GM10847 (cell line): ENCODE results near the gene ARHGEF25.

Experiments used
- POLR2A ChIP-seq: IDR thresholded peaks from 2 replicates; pipeline ENCODE4 v1.6.1; 2011; ENCODE audit not compliant: insufficient read length; ENCODE audit errors: extremely low read depth

ARHGEF25 gene

DNA sequence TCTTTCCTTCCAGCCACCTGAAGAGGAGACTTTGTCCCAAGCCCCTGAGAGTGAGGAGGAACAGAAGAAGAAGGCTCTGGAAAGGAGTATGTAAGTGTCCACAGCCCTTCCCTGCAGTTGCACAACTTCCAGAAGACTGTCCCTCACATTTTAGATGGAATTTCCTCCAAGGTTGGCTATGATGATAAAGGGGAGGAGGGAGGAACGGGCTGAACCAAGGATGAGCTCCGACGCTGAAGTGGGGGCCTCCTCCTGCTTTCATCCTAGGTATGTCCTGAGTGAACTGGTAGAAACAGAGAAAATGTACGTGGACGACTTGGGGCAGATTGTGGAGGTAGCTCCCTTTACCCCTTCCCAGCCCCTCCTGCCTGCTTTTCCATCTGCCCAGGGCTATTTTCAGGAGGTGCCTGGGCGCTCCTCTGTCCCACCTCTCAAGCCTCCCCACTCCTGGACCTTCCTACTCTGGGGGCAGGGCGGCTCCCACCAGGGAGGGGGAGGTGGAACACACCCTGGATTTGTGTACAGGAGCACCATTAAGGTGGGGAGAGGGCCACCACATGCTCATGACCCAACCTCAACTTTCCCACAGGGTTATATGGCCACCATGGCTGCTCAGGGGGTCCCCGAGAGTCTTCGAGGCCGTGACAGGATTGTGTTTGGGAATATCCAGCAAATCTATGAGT lies 2.3 kb downstream of the ARHGEF25 start:
- no peak for TF ChIP-seq POLR2A

DNA sequence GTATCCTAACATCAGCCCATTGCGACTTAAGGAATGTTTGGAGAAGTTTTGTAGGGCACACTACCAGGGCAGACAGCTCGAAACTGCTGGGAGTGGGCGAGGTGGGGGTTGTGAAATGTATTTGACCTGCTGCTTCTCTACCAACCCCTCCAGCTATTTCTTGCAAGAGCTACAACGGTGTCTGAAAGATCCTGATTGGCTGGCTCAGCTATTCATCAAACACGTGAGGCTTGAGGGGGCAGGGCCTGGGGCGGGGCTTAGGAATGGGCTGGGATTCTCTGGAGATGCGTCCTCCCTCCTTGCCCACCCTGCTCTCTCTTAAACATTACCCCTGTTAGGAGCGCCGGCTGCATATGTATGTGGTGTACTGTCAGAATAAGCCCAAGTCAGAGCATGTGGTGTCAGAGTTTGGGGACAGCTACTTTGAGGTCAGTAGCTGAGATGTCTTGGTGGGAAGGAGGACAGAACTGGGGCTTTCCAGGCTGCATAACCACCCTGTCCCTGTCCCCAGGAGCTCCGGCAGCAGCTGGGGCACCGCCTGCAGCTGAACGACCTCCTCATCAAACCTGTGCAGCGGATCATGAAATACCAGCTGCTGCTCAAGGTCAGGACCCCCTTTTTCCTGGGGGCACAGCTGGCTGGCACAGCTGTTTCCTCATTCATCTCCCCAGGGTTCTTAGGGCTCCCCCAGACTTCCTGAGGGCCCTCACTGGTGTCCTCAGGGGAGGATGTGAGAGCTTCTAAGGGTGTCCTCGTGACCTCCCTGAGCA lies 3.1 kb downstream of the ARHGEF25 start:
- no peak for TF ChIP-seq POLR2A

DNA sequence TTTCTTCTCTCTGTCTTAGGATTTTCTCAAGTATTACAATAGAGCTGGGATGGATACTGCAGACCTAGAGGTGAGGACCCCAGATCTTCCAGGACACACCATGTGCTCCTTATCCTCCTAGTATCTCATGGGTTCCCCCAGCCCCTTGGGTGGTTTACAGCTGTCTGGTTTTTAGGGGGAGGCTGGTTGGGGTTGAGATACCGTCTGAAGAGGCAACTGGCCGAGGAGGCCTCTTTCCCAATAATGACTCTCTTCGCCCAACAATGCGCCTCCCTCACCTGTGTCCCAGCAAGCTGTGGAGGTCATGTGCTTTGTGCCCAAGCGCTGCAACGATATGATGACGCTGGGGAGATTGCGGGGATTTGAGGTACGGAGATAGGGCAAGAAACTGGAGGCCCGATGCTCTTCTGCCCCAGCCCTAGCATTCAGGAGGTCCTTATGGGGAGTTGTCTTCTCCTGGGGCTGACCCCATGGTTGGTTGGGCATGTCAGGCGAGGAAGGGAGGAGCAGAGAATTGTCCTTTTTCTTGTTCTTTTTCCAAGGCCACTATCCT lies 3.8 kb downstream of the ARHGEF25 start:
- no peak for TF ChIP-seq POLR2A

GRCh38 chr12:57615637-57616036 lies 4.4 kb downstream of the ARHGEF25 start:
- TF ChIP-seq POLR2A: no peak

GRCh38 chr12:57616383-57617101 lies 5.3 kb downstream of the ARHGEF25 start:
- no peak for TF ChIP-seq POLR2A

DNA sequence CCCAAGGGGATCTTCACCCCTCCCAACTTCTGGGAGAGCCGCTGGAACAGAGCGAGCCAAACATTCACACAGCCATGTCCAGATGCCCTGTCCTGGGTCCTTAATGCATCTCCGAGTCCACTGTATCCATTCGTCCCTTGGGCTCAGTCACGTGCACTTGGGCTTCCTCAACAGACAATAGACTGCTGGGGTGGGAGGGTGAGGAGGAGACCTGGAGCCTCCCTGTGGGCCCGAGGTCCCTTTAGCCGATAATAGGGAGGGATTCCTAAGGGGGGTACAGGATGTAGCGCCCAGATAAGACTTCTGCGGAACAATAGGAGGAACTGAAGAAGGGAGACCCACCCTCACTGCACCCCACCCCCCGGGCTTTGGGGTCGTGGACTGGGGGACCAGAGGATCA lies 6.7 kb downstream of the ARHGEF25 start:
- TF ChIP-seq POLR2A: no peak

DNA sequence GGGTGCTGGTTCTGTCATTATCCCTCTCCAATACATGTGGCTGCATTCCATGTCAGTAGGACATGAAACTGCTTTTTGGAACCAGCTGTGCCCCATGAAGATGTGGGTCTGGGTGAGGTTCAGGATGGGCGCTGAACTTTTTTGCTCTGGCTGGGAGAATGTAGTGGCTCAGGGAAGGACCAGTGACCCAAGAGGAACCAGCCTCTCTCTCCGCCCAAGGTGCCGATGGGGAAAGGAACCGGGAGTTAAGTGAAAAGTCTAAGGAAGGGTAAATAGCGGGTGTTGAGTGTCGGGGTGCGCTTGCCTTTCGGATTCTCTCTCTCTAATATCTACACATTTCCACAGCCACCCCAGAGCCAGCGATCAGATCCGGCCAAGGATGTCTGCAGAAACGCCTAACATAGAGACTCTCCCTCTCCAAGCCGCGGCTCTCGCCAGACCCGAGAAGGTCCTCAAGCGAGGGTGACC lies 7.8 kb downstream of the ARHGEF25 start:
- TF ChIP-seq POLR2A: no peak

DNA sequence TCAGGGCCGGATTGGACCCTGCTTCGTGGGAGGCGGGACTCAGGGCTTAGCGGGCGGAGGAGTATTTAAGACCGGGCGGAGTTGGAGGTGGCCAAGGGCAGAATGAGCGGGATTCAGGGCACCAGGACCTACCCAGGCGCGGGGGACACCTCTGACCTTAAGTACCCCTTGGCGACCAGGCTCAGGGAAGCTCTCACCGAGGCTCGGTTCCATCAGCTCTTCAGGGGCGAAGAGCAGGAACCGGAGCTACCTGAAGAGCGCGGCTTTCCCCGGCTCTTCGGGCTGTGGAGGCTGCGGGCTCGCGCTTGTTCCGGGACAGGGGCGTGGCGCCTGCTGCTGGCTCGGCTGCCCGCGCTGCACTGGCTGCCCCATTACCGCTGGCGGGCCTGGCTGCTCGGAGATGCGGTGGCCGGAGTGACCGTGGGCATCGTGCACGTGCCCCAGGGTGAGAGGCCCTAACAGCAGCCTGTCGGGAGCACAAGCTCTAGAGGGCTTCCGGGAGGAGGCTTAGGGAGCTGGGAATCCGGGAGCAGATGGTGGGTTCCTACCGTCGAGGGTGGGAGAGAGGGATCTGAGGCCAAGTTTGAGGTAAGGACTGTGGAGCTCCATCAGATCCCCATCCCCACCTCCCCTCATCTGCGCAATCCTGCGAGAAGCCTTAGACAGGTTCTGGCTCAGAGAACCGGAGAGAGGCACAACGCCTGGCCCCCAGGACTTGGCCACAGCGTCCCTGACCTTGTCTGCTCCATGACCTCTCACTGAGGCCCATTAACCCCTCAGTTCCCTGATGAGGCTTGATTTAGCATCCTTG lies 8.4 kb downstream of the ARHGEF25 start:
- TF ChIP-seq POLR2A: no peak

- TF ChIP-seq POLR2A: no peak
These were observed 9.2 kb downstream of the ARHGEF25 start for GRCh38 chr12:57620245-57620935.

- no peak for TF ChIP-seq POLR2A
These were observed 9.8 kb downstream of the ARHGEF25 start for GRCh38 chr12:57620936-57621496.

GRCh38 chr12:57621497-57622292 lies 10.5 kb downstream of the ARHGEF25 start:
- no peak for TF ChIP-seq POLR2A

GRCh38 chr12:57622293-57623245 lies 11.3 kb downstream of the ARHGEF25 start:
- TF ChIP-seq POLR2A: no peak
